ENCODE measurements around the gene ANKRD16.
"Not testable (repeated sequence)": the region's sequence is repeated elsewhere in the genome, so short reads cannot be mapped to it uniquely, and the experiment has no call there.

Gene ANKRD16

DNA sequence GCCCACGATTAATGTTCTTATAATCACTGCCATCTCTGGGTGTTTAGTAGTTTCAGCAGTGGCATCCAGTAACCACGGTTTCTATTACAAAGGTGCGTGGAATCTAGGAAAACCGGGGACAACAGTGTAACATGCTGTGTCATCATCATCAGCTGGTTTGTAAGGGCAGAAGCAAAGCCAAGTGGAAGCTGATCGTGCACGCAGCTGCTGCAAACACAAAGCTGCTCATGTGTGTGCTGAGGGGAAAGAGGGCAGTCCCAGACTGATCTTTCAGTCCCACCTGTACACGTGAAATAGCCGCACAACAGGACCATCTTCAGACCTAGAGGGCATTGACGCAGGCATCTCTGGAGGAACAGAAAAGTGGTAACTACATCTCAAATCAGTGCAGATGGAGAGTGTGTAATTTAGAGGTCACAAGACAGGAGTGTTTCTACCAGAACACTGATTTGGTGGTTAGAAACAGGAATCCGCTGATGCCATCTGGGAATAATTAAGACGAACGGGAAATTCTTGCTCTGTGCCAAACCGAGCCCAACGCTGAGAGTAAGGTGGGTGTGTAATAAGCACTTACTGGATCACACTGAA lies 13.4 kb downstream of the ANKRD16 start:
- no peak for DNase-seq (ENCODE audit: low read depth in 3 of 3)

DNA sequence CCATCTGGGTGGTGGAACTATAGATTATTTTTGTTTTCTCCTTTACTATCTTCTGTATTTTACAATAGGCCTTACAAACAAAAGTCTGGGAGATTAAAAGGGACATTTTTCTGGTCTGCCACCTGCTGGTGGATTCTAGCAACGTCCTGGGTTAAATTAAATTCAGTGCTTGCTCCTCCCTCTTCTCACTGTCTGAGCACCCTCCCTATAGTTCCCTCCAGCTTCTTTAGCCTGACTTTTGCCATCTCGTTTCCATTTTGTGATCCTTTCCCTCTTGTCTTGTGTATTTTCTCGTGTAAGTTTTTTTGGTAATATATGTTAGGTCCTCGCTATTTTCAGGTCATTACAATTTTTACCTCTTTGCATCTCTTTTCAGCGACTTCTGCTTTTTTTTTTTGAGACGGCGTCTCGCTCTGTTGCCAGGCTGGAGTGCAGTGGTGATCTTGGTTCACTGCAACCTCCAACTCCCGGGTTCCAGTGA lies 16.1 kb downstream of the ANKRD16 start:
- DNase-seq (ENCODE audit: low read depth in 3 of 3), result peak; percentile 34 to 51 (median 49)

DNA sequence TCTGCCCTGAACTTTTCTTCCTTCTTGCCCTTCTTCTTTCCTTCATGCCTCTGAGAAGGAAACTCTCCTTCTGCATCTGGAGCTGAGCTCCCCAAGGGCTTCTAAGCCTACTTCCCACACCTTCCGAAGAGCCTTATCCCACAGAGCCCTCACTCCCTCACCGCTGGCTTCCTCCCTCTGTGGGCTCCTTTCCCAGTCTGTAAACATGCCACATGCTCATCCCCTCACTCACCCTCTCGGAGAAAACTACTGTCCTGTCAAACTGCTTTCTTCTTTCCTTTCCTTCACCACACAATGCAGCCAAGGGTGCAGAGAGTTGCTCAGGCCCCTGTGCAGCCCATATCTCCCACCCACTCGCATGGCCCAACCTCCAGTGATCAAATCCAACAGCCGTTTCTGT lies 18.1 kb downstream of the ANKRD16 start:
- no peak for DNase-seq (ENCODE audit: low read depth in 3 of 3)

DNA sequence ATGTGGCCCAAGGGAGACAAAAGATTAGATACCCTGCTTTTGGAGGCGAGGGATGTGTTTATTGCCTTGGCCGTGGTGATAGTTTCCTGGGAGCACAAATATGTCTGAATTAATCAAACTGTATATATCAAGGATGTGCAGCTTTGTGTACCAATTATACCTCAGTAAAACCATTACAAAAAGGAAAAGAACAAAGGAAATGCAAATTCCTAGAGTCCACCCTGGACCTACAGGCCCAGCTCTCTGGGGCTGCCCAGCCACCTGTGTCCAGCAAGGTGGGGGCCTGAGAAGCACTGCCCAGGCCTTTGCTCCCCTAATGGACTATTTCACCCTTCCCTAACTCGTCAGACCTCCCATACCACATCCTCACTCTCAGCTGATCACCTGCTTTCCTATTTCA lies 20.5 kb downstream of the ANKRD16 start:
- DNase-seq (ENCODE audit: low read depth in 3 of 3), result no peak

DNA sequence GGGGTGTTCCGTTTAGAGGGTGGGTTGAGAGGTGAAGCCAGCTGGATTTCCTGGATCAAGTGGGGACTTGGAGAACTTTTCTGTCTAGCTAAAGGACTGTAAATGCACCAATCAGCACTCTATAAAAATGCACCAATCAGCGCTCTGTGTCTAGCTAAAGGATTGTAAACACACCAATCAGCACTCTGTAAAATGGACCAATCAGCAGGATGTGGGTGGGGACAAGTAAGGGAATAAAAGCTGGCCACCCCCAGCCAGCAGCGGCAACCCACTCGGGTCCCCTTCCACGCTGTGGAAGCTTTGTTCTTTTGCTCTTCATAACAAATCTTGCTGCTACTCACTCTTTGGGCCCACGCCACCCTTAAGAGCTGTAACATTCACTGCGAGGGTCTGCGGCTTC lies 21.3 kb downstream of the ANKRD16 start:
- DNase-seq (ENCODE audit: low read depth in 3 of 3), result not testable (repeated sequence)

DNA sequence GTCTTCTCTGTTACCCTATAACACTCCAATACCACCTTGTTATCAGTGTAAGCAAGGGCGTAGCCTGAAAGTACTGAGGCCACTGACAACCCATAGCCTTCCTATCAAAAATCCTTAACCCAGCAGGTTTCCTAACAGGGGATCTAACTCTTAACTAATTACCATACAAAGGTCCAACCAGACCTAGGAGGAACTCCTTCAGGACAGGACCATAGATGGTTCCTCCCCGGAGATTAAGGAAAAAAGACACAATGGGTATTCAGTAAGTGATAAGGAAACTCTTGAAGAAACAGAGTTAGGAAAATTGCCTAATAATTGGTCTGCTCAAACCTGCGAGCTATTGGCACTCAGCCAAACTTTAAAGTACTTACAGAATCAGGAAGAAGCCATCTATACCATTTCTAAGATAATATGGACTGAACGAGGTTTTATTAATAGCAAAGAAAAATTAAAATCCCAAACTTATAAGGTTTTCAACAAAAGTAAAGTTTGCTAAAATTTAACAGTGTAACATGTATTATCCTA lies 22.5 kb downstream of the ANKRD16 start:
- DNase-seq (ENCODE audit: low read depth in 3 of 3), result not testable (repeated sequence)

DNA sequence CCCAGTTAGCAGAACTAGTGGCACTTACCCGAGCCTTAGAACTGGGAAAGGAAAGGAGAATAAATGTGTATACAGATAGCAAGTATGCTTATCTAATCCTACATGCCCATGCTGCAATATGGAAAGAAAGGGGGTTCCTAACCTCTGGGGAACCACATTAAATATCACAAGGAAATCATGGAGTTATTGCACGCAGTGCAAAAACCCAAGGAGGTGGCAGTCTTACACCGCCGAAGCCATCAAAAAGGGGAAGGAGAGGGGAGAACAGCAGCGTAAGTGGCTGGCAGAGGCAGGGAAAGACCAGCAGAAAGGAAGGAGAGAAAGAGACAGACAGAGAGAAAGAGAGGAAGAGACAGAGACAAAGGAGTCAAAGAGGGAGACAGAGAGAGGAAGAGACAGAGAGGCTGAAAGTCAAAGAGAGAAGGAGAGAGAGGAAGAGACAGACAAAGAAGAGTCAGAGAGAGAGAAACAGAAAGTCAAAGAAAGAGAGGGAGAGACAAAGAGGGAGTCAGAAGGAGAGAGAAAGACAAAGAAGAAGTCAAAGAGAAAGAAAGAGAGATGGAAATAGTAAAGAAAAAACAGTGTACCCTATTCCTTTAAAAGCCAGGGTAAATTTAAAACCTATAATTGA lies 23.1 kb downstream of the ANKRD16 start:
- not testable (repeated sequence) for DNase-seq (ENCODE audit: low read depth in 3 of 3)

DNA sequence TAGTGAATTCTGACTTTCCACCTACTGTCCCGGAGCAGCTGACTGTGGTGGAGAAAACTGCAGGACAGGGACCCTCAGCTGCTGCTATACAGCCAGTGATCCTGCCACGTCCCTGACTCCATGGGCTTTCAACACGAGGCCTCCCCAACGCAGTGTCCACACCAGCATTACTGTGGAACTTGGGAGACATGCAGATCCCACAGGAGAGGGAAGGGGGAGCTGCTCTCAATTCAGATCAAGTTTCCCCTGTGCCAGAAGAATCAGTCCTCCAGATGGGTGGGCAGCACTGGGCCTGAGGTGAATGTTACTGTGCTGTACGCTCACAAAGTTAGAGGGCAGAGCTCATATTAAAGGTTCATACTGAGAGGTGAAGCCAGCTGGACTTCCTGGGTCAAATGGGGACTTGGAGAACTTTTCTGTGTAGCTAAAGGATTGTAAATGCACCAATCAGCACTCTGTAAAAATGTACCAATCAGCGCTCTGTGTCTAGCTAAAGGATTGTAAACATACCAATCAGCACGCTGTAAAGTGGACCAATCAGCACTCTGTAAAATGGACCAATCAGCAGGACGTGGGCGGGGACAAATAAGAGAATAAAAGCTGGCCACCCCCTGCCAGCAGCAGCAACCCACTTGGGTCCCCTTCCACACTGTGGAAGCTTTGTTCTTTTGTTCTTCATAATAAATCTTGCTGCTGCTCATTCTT lies 26.6 kb downstream of the ANKRD16 start:
- not testable (repeated sequence) for DNase-seq (ENCODE audit: low read depth in 3 of 3)

DNA sequence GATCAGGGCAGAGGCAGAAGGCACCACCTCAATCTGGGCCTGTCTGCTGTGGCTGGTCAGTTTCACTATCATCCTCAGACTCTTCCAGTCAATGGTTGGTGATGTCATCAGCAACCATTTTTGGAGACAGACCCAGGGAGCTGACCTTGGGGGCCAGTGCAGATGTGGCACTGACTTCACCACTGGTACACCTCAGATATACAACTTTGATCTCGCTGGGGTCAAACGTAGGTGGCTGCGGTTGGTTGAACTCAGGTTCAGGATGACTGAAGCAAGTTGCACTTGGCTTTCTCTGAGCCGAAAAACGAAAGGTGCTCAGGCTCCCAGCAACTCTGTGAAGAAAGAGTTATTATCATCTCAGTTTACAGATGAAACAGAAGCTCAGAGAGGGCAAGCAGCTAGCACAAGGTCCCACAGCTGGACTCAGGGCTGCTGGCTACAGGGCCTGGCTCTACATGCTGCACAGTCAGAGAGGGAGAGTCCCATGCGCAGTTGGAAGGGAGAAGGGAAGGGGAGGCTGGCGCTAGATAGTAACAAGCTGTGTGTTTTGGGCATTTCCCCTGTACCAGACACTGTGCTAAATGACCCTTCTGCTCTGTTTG lies 27.2 kb downstream of the ANKRD16 start:
- DNase-seq (ENCODE audit: low read depth in 3 of 3), result no peak

DNA sequence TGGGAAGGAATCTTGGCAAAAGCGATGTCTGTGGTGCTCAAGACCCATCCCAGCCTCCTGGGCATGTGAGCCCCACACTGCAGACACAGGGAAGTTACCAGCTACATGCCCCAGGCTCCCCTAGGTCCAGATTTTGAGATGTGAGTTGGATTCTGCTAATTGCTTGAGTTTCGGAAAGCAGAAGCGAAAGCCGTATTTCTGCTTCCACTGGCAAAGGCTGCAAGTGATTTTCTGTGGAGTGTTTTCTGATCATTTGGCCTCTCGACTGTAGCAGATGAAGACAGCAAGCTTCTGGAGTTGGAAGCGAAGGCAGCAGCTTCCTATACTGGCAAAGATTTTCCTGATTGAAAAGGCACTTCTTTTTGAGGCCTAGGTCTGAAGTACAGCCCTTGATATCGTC lies 29.6 kb downstream of the ANKRD16 start:
- DNase-seq (ENCODE audit: low read depth in 3 of 3), result no peak

DNA sequence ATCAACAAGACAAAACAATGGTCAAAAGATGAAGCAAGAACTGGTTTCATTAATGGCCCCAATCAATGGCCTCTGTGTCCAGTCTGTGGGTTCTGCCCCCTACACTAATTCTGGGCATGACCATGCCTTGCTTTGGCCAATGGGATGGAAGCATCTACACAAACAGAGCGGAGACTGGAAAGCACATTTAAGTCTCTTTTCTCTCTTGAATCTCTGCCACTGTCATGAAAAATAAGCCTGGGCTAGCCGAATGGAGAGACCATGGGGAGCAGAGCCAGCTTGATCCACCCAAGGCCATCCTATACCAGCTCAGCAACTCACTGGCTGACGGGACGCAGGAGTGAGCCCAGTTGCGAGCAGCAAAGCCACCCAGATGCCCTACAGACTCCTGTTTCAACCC lies 30.9 kb downstream of the ANKRD16 start:
- DNase-seq (ENCODE audit: low read depth in 3 of 3), result no peak

DNA sequence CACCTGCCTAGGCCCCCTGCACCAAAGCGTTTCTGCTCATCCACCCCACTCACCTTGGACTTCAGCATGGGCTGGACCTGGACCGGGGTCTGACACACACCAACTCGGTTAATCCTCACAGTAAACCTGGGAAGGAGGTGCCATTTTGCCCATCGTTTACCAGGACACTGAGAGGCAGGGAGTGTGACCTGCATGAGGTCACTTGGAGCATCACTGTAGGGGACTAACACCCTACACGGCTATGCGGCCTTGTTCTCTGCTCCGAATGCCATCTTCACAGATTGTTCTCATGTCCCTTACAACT lies 33.0 kb downstream of the ANKRD16 start:
- DNase-seq (ENCODE audit: low read depth in 3 of 3), result no peak

DNA sequence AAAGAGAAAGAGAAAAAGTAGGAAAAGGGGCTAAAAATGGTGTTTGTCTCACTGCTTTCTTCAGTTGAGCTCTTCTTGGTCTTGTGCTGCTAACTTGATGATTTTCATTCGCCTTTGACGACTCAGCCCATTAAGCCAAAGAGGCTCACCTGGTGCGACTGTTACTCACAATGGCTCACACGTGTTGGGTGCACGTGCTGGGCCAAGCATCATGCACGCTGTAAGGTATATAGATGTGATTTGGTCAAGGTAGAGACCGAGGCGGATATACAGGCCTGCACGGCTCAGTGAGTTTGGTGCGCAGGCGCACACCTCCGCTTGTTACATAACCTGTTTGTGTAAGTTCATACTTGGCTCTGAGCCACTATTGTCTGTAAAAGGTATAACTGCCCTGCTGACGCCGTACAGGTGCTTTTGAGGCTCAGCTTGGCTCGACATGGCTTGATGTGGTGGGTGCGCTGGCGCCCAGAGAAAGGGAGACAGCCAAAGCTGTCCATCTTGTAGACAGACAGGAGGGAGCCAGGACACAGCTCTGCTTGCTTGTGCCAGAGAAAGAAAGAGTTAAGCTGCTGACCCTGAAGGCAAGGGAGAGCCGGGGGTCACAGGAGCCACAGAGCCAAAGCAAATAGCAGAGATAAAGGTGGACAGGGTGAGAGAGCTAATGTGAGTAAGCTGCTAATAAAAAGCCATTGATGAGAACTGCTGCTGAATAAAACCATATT lies 33.6 kb downstream of the ANKRD16 start:
- DNase-seq (ENCODE audit: low read depth in 3 of 3), result no peak

DNA sequence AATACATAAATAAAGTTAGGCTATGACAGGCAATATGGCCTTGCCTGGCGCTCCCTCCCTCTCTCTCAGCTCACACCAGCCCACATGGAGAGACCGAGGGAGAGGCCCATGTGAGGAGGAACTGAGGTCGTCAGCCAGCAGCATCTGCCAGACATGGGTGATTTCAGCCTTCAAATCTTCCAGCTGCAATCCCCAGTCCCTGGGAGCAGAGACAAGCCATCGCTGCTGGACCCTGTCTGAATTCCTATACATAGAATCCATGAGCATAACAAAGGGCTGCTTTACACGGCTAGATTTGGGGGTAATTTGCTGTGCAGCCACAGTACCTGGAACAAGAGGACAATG lies 35.6 kb downstream of the ANKRD16 start:
- no peak for DNase-seq (ENCODE audit: low read depth in 3 of 3)

DNA sequence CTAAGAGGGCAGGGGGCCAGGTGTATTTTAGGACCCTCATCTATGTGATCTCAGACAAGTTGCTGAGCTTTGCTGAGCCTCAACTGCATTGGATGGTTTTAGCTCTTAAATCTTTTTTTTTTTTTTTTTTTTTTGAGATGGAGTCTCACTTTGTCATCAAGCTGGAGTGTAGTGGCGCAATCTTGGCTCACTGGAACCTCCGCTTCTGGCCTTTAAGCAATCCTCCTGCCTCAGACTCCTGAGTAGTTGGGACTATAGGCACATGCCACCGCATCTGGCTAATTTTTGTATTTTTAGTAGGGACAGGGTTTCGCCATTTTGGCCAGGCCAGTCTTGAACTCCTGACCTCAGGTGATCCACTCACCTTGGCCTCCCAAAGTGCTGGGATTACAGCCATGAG lies 43.0 kb downstream of the ANKRD16 start:
- DNase-seq (ENCODE audit: low read depth in 3 of 3), result not testable (repeated sequence)

DNA sequence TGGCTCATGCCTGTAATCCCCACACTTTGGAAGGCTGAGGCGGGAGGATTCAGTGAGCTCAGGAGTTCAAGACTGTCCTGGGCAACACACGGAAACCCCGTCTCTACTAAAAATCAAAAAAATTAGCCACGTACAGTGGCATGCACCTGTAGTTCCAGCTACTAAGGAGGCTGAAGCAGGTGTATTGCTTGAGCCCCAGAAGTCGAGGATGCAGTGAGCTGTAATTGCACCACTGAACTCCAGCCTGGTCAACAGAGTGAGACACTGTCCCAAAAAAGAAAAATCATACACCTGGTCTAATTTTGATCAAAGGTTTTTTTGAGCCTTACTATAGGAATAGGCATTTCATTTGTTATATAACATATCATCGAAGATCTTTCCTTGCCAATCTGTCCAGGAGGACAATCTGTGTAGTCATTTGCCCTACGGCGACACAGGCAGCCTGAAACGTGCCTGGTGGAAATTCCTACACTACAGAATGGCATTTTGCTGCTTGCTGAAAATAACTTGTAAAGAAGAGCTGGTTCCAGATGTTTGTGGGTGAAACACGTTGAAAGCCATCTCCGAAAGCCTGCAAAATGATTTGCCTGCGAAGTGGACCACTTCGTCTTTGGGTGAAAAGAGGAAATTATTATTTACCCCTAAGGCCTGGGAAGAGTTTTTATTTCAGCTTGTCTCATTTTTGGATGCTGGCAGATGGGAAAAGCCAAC lies 45.2 kb downstream of the ANKRD16 start:
- no peak for DNase-seq (ENCODE audit: low read depth in 3 of 3)

DNA sequence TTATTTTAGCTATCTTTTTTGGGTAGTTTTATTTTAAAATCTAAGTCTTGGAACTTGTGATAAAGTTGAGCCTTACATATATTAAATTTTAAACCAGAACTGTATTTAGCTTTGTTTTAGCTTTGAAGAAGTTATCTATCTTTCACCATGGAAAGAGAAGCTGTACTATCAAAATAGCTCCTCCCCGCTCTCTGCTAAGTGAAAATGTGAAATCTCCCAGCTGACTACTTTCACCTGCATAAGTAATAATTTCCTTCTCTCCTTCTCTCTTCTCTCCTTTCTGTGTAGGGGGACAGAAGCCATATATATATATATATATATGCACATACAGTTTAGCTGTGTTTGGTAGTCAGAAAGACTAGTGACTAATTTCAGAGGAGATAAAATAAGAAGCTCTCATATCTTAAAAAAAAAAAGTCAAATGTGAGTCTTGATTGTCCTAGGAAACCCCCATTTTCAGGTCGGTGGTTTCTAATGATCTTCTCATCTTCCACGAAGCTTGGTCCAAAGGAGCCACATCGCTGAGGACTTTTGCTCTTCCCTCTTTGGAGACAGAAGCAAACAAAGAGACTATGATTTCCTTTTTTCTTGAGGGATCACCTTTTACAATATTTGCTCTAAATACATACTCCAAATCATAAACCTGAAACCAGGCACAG lies 45.9 kb downstream of the ANKRD16 start:
- no peak for DNase-seq (ENCODE audit: low read depth in 3 of 3)

DNA sequence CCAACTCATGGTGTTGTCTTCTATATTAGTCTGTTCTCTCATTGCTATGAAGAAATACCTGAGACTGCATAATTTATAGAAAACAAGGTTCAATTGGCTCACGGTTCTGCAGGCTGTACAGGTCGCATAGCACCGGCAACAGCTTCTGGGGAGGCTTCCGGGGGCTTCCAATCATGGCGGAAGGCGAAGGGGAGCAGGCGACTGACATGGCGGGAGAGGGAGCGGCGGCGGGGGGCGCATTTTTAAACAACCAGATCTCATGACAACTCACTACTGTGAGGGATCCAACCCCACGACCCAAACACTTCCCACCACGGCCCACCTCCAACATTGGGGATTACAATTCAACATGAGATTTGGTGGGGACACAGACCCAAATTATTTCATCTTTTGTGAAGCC lies 47.7 kb downstream of the ANKRD16 start:
- no peak for DNase-seq (ENCODE audit: low read depth in 3 of 3)

DNA sequence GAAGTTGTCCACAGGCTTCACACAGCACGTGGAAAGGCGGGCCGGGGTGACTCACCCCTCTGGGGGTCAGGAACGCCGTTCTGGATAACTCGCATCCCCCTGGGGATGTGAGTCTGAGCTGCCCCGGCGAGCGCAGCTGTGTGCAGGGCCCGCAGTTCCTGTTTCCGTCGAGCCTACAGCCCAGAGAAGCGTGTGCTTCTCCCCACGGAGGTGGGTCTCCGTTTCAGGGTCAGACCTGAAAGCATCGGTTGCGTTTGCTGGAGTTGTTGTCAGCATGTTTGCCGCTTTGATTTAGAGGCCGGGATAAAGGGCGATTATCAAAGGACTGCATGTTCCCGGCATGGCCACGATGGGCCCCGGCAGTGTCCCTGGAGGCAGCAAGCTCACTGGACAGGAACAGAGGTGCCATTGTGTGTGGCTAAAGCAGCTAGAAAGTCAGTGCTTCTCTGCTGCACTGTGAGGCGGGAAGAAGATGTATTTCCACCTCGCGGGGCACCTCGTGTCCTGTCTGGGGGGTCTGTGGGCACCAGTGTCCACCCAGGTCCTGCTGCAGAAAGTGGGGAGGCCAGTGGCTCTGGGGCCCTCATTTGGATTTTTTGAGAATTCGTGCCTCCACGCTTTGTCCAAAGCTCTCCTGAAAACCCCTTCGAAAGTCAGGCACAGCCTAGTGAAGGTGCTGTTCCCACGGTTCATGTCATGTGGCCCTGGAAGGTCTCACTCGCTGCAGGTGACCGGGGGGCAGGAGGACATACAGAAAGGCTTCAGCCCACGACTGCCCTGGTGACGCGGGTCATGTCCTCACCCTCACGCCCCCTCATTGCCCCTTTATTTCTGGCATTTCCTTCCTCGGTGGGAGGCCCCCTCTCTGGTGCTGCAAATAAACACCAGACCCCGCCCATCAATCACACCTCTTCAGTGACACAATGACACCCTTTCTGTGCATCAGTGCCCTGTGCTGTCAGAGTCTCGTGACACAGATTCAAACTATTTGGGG lies 49.1 kb downstream of the ANKRD16 start:
- DNase-seq (ENCODE audit: low read depth in 3 of 3), result no peak

DNA sequence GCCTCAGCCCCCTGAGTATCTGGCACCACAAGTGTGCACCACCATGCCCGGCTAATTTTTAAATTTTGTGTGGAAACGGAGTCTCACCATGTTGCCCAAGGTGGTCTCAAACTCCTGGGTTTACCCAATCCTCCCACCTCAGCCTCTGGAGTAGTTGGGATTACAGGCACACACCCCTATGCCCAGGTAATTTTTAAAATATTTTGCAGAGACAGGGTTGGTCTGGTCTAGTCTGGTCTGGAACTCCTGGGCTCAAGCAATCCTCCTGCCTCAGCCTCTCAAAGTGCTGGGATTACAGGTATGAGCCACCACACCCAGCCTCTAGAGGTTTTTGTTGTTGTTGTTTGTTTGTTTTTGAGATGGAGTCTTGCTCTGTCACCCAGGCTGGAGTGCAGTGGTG lies 53.5 kb downstream of the ANKRD16 start:
- not testable (repeated sequence) for DNase-seq (ENCODE audit: low read depth in 3 of 3)
